ENCODE measurements around the gene PDYN. TPM values are rescaled to one million over a fixed set of nuclear protein-coding genes. Genes with fewer than 3 reads are reported as not detected.
A peak's percentile ranks its signal among the peaks of the same experiment; 100 is the strongest.

Gene PDYN
- total RNA-seq, 1 donor from 2014 or later: not detected

GRCh38 chr20:1968964-1969363, 24.9 kb downstream of the PDYN start:
- H3K4me1 ChIP-seq: peaks cover 12% of the 10 kb centered on the region
- no peaks in the 10 kb centered on the region for H3K9me3 ChIP-seq (replicated peaks)
- H3K36me3 ChIP-seq: no peaks in the 10 kb centered on the region
- intact Hi-C loops (cut with micrococcal nuclease): loop anchor here (5.0 kb wide), 1 partner anchor 203 kb away; no protein-coding TSS in a partner anchor
- DNase-seq: no peak
- no peak for TF ChIP-seq CTCF (IDR thresholded peaks at IDR 0.05; ENCODE audit: borderline replicate concordance)
- H3K4me3 ChIP-seq: no peak overlapping the region
- H3K27me3 ChIP-seq (ENCODE audit: low read depth): peaks cover 85% of the 10 kb centered on the region
- H3K27ac ChIP-seq (replicated peaks): no peak overlapping the region

GRCh38 chr20:1965520-1966351, 28.1 kb downstream of the PDYN start:
- TF ChIP-seq CTCF (IDR thresholded peaks at IDR 0.05; ENCODE audit: borderline replicate concordance): peak; percentile 94
- peaks cover 80% of the 10 kb centered on the region for H3K27me3 ChIP-seq (ENCODE audit: low read depth)
- DNase-seq: peak; percentile 73
- peak overlapping the region; percentile 25 for H3K4me3 ChIP-seq
- intact Hi-C loops (cut with micrococcal nuclease): loop anchor here (5.0 kb wide), 1 partner anchor 207 kb away; no protein-coding TSS in a partner anchor
- H3K4me1 ChIP-seq: peaks cover 12% of the 10 kb centered on the region
- no peak overlapping the region for H3K27ac ChIP-seq (replicated peaks)
- no peaks in the 10 kb centered on the region for H3K36me3 ChIP-seq
- no peaks in the 10 kb centered on the region for H3K9me3 ChIP-seq (replicated peaks)

- no peak for TF ChIP-seq CTCF (IDR thresholded peaks at IDR 0.05; ENCODE audit: borderline replicate concordance)
- peaks cover 75% of the 10 kb centered on the region for H3K27me3 ChIP-seq (ENCODE audit: low read depth)
- intact Hi-C loops (cut with micrococcal nuclease): loop anchor here (5.0 kb wide), 1 partner anchor 207 kb away; no protein-coding TSS in a partner anchor
Measured at GRCh38 chr20:1964659-1965405, 29.0 kb downstream of the PDYN start.

GRCh38 chr20:1964061-1964460, 29.8 kb downstream of the PDYN start:
- TF ChIP-seq CTCF (IDR thresholded peaks at IDR 0.05; ENCODE audit: borderline replicate concordance): no peak
- no peak overlapping the region for H3K27ac ChIP-seq (replicated peaks)
- DNase-seq: no peak
- intact Hi-C loops (cut with micrococcal nuclease): no loop called here
- H3K4me3 ChIP-seq: no peak overlapping the region
- H3K27me3 ChIP-seq (ENCODE audit: low read depth): peaks cover 67% of the 10 kb centered on the region
- no peaks in the 10 kb centered on the region for H3K36me3 ChIP-seq
- peaks cover 12% of the 10 kb centered on the region for H3K4me1 ChIP-seq
- no peaks in the 10 kb centered on the region for H3K9me3 ChIP-seq (replicated peaks)

More at GRCh38 chr20:1964659-1965405, 29.0 kb downstream of the PDYN start:
- Histone ChIP-seq H3K4me3 (peak overlapping the region; percentile 25), H3K4me1 (peaks cover 12% of the 10 kb centered on the region), H3K27ac (replicated peaks) (no peak overlapping the region), H3K36me3 (no peaks in the 10 kb centered on the region), H3K9me3 (replicated peaks) (no peaks in the 10 kb centered on the region)
- DNase-seq: no peak

GRCh38 chr20:1961374-1961773, 32.5 kb downstream of the PDYN start:
- peaks cover 65% of the 10 kb centered on the region for H3K27me3 ChIP-seq (ENCODE audit: low read depth)
- peaks cover 12% of the 10 kb centered on the region for H3K4me1 ChIP-seq
- no peak for DNase-seq
- H3K9me3 ChIP-seq (replicated peaks): no peaks in the 10 kb centered on the region
- intact Hi-C loops (cut with micrococcal nuclease): no loop called here
- H3K4me3 ChIP-seq: no peak overlapping the region
- H3K27ac ChIP-seq (replicated peaks): no peak overlapping the region
- no peak for TF ChIP-seq CTCF (IDR thresholded peaks at IDR 0.05; ENCODE audit: borderline replicate concordance)
- no peaks in the 10 kb centered on the region for H3K36me3 ChIP-seq
